Smooth muscle cell (in vitro differentiated cells): Measurements from ENCODE around the gene RHBDD1. TPM values are rescaled to one million over a fixed set of nuclear protein-coding genes. Genes with fewer than 3 reads are reported as not detected.
A peak's percentile ranks its signal among the peaks of the same experiment; 100 is the strongest.
"Not testable (repeated sequence)": the region's sequence is repeated elsewhere in the genome, so short reads cannot be mapped to it uniquely, and the experiment has no call there.

Experiments
- DNase-seq: peaks from one replicate; lab custom pipeline; 2025; ENCODE audit not compliant: unreplicated experiment; lab: John Stamatoyannopoulos, UW
- H2AFZ ChIP-seq: fragments of 200-600 bp; sonication (generic); 2 replicates; pipeline ENCODE4 v1.6.0; 2016; ENCODE audit warnings: antibody characterized with exemption, low read depth, mild to moderate bottlenecking
- H3F3A ChIP-seq: fragments of 200-600 bp; sonication (generic); 2 replicates; pipeline ENCODE4 v1.6.0; 2017; ENCODE audit warnings: antibody characterized with exemption, low read depth
- H3K27ac ChIP-seq: fragments of 200-600 bp; sonication (generic); 2 replicates; pipeline ENCODE4 v1.5.1; 2016; ENCODE audit warnings: low read depth, mild to moderate bottlenecking
- H3K27me3 ChIP-seq: fragments of 200-600 bp; sonication (generic); 2 replicates; pipeline ENCODE4 v1.6.1; 2016; ENCODE audit warnings: low read depth, mild to moderate bottlenecking
- H3K36me3 ChIP-seq: fragments of 200-600 bp; sonication (generic); 2 replicates; pipeline ENCODE4 v1.5.1; 2016; ENCODE audit warnings: low read depth
- H3K4me1 ChIP-seq: fragments of 200-600 bp; sonication (generic); 2 replicates; pipeline ENCODE4 v1.5.1; 2016; ENCODE audit warnings: low read depth
- H3K4me2 ChIP-seq: fragments of 200-600 bp; sonication (generic); 2 replicates; pipeline ENCODE4 v1.6.0; 2016; ENCODE audit warnings: mild to moderate bottlenecking
- H3K4me3 ChIP-seq: fragments of 200-600 bp; sonication (generic); 2 replicates; pipeline ENCODE4 v1.5.1; 2016; ENCODE audit warnings: mild to moderate bottlenecking
- H3K79me2 ChIP-seq: fragments of 200-600 bp; sonication (generic); 2 replicates; pipeline ENCODE4 v1.6.0; 2016; ENCODE audit warnings: low read depth, mild to moderate bottlenecking
- H3K9ac ChIP-seq: fragments of 200-600 bp; sonication (generic); 2 replicates; pipeline ENCODE4 v1.6.0; 2016; ENCODE audit warnings: low read depth
- H3K9me3 ChIP-seq: fragments of 200-600 bp; sonication (generic); replicated peaks from 2 replicates; pipeline ENCODE4 v1.5.1; 2016; ENCODE audit warnings: low read depth
- H4K20me1 ChIP-seq: fragments of 200-600 bp; sonication (generic); 2 replicates; pipeline ENCODE4 v1.6.0; 2016; ENCODE audit warnings: low read depth
- CTCF ChIP-seq: fragments of 200-600 bp; sonication (generic); IDR thresholded peaks from 2 replicates; pipeline ENCODE4 v1.5.1; 2017; ENCODE audit warnings: borderline replicate concordance, mild to moderate bottlenecking, antibody characterized with exemption; ENCODE audit not compliant: insufficient read depth, poor library complexity, severe bottlenecking
- WGBS: methylation state at CpG from one replicate; pipeline ENCODE4 v1.1.7; 2016; ENCODE audit warnings: low lambda C conversion rate; 5-methylcytosine and 5-hydroxymethylcytosine counted together
- polyA plus RNA-seq: library from polyadenylated mRNA; unstranded; fragments of >200 nt; fragmentation: Nextera tagmentation; extraction: Ambion mirVana; gene quantifications from 2 replicates; pipeline ENCODE4 v1.2.1, GENCODE V29; 2016
- total RNA-seq: library from RNA; depleted of rRNA; stranded (reverse); fragments of >200 nt; gene quantifications from 2 replicates; pipeline ENCODE4 v1.2.3, GENCODE V29; 2014

Gene RHBDD1
- total and polyA plus RNA-seq, 2 experiments from 2014 or later, result 11.3 to 20.7 TPM

- no peaks in the 10 kb centered on the region for H3K36me3 ChIP-seq
- H2AFZ ChIP-seq, result no peak overlapping the region
- 85% methylated on average over 4 of the region's 4 CpGs for WGBS
- no peak overlapping the region for H3K4me3 ChIP-seq
- H3K79me2 ChIP-seq, result no peaks in the 10 kb centered on the region
- TF ChIP-seq CTCF, result no peak
- H3K4me1 ChIP-seq, result no peaks in the 10 kb centered on the region
- no peak overlapping the region for H3K4me2 ChIP-seq
- H4K20me1 ChIP-seq, result no peaks in the 10 kb centered on the region
- no peaks in the 10 kb centered on the region for H3F3A ChIP-seq
- DNase-seq, result no peak
- no peak overlapping the region for H3K27ac ChIP-seq
- no peaks in the 10 kb centered on the region for H3K9me3 ChIP-seq
- no peak overlapping the region for H3K9ac ChIP-seq
- H3K27me3 ChIP-seq, result no peaks in the 10 kb centered on the region
Measured at GRCh38 chr2:226831266-226831665, 4.6 kb upstream of the RHBDD1 start.

DNA sequence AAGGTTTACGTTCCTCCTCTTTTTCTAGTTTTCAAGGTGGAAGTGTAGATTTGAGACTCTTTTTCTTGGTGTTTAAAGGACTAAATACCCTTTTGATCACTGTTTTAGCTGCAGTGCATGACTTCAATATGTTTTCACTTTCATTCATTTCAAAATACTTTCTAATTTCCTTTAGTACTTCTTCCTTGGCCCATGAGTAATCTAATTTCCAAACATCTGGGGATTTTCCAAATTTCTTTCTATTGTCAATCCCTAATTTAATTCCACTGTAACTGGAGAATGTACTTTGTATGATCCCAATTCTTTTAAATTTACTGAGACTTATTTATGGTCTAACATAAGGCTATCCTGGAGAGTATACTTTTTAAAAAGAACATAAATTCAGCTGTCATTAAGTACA, 3.8 kb upstream of the RHBDD1 start:
- Histone ChIP-seq H3K9ac (no peak overlapping the region), H3K9me3 (no peaks in the 10 kb centered on the region), H3K4me1 (peaks cover 7% of the 10 kb centered on the region), H3K4me2 (no peak overlapping the region), H3K27me3 (no peaks in the 10 kb centered on the region), H3F3A (no peaks in the 10 kb centered on the region), H3K27ac (no peak overlapping the region), H3K79me2 (no peaks in the 10 kb centered on the region), H4K20me1 (no peaks in the 10 kb centered on the region), H3K36me3 (no peaks in the 10 kb centered on the region), H3K4me3 (no peak overlapping the region), H2AFZ (no peak overlapping the region)
- TF ChIP-seq CTCF, result no peak
- no peak for DNase-seq
- WGBS, result 86% methylated on average over 1 of the region's 1 CpG

DNA sequence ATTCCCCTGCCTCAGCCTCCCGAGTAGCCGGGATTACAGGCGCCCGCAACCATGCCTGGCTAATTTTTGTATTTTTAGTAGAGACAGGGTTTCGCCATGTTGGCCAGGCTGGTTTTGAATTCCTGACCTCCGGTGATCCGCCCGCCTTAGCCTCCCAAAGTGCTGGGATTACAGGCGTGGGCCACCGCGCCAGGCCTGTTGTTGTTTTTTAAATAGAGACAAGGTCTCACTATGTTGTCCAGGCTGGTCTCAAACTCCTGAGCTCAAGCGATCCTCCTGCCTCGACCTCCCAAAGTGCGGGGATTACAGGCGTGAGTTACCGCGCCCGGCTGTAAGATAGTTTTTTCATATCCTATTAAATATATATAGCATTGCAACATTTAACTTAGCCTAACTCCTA, 974 bp upstream of the RHBDD1 start:
- H3K9me3 ChIP-seq, H3K27ac ChIP-seq, H3K36me3 ChIP-seq, H4K20me1 ChIP-seq, H3K27me3 ChIP-seq, H3K9ac ChIP-seq, H3K4me1 ChIP-seq, DNase-seq, H3F3A ChIP-seq: not testable (repeated sequence)
- H3K4me2 ChIP-seq, result peak overlapping the region; percentile 84
- H3K79me2 ChIP-seq, result peaks cover 19% of the 10 kb centered on the region
- peak overlapping the region; percentile 84 for H2AFZ ChIP-seq
- H3K4me3 ChIP-seq, result peak overlapping the region; percentile 77
- 92% methylated on average over 18 of the region's 18 CpGs for WGBS

- H3K79me2 ChIP-seq, result peaks cover 20% of the 10 kb centered on the region
- no peaks in the 10 kb centered on the region for H3K27me3 ChIP-seq
- H3K4me3 ChIP-seq, result peak overlapping the region; percentile 77
- H3K27ac ChIP-seq, result peak overlapping the region; percentile 89
- H3K36me3 ChIP-seq, result no peaks in the 10 kb centered on the region
- H3K4me1 ChIP-seq, result peaks cover 8% of the 10 kb centered on the region
- 11% methylated on average over 26 of the region's 26 CpGs for WGBS
- H3K4me2 ChIP-seq, result peak overlapping the region; percentile 84
- H3K9ac ChIP-seq, result peak overlapping the region; percentile 3
- H3F3A ChIP-seq, result no peaks in the 10 kb centered on the region
- DNase-seq, result no peak
- peak overlapping the region; percentile 84 for H2AFZ ChIP-seq
- TF ChIP-seq CTCF, result no peak
- H4K20me1 ChIP-seq, result no peaks in the 10 kb centered on the region
- H3K9me3 ChIP-seq, result no peaks in the 10 kb centered on the region
Measured at GRCh38 chr2:226835420-226835795, 446 bp upstream of the RHBDD1 start.
